Neural cell (in vitro differentiated cells): ENCODE results near the gene NEDD9.

Experiments used
- EP300 ChIP-seq: fragments of 450-650 bp; conservative IDR thresholded peaks from 2 replicates; pipeline ENCODE4 v1.6.1; 2014; ENCODE audit warnings: antibody characterized with exemption, mild to moderate bottlenecking, moderate library complexity; ENCODE audit not compliant: poor library complexity, severe bottlenecking
- EZH2 ChIP-seq: fragments of 200-600, 300-800 bp; shearing (Covaris generic), sonication (generic); IDR thresholded peaks from 2 replicates; pipeline ENCODE4 v1.6.1; 2014; ENCODE audit warnings: antibody characterized with exemption, low read length, borderline replicate concordance, mild to moderate bottlenecking; ENCODE audit not compliant: insufficient read depth, poor library complexity, severe bottlenecking
- MXI1 ChIP-seq: fragments of 450-650 bp; conservative IDR thresholded peaks from 2 replicates; pipeline ENCODE4 v1.6.1; 2014; ENCODE audit warnings: antibody characterized with exemption, mild to moderate bottlenecking; ENCODE audit not compliant: poor library complexity, severe bottlenecking
- POLR2AphosphoS5 ChIP-seq: IDR thresholded peaks from 2 replicates; pipeline ENCODE4 v1.6.1; 2012
- RAD21 ChIP-seq: fragments of 450-650 bp; conservative IDR thresholded peaks from 2 replicates; pipeline ENCODE4 v1.6.1; 2014; ENCODE audit warnings: antibody characterized with exemption, mild to moderate bottlenecking, moderate library complexity
- REST ChIP-seq: IDR thresholded peaks from 2 replicates; pipeline ENCODE4 v1.6.1; 2012; ENCODE audit warnings: borderline replicate concordance
- SMC3 ChIP-seq: fragments of 450-650 bp; conservative IDR thresholded peaks from 2 replicates; pipeline ENCODE4 v1.6.1; 2014; ENCODE audit warnings: antibody characterized with exemption, mild to moderate bottlenecking, moderate library complexity; ENCODE audit not compliant: poor library complexity
- TAF1 ChIP-seq: IDR thresholded peaks from 2 replicates; pipeline ENCODE4 v1.6.1; 2012; ENCODE audit warnings: low read depth
- TF ChIP-seq, protein P1 (sequence below): fragments of 450-650 bp; IDR thresholded peaks from 2 replicates; pipeline ENCODE4 v1.5.1; 2014; ENCODE audit warnings: antibody characterized with exemption, mild to moderate bottlenecking, moderate library complexity; ENCODE audit not compliant: poor library complexity, severe bottlenecking

DNA sequence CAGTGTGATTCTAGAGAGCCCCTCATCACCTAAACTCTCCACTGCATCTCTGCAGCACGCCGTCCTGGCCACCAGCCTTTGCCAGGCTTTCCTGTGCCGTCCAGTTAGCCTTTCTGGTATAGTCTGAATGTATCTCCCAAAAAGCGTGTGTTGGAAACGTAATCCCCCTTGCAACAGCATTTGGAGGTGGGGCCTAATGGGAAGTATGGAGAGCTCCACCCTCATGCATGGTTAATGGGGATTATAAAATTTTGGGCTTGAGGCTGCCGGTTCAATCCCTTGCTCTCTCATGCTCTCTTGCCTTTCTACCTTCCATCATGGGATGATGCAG lies 53.4 kb downstream of the NEDD9 start:
- TF ChIP-seq, protein P1, sequence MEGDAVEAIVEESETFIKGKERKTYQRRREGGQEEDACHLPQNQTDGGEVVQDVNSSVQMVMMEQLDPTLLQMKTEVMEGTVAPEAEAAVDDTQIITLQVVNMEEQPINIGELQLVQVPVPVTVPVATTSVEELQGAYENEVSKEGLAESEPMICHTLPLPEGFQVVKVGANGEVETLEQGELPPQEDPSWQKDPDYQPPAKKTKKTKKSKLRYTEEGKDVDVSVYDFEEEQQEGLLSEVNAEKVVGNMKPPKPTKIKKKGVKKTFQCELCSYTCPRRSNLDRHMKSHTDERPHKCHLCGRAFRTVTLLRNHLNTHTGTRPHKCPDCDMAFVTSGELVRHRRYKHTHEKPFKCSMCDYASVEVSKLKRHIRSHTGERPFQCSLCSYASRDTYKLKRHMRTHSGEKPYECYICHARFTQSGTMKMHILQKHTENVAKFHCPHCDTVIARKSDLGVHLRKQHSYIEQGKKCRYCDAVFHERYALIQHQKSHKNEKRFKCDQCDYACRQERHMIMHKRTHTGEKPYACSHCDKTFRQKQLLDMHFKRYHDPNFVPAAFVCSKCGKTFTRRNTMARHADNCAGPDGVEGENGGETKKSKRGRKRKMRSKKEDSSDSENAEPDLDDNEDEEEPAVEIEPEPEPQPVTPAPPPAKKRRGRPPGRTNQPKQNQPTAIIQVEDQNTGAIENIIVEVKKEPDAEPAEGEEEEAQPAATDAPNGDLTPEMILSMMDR: no peak
- TF ChIP-seq REST (no peak), POLR2AphosphoS5 (no peak), SMC3 (no peak), RAD21 (no peak), EZH2 (no peak), MXI1 (no peak), EP300 (no peak), TAF1 (no peak)
